Neural cell (in vitro differentiated cells): ENCODE data around the gene MED27.

Source experiments
- EZH2 ChIP-seq: fragments of 200-600, 300-800 bp; shearing (Covaris generic), sonication (generic); IDR thresholded peaks from 2 replicates; pipeline ENCODE4 v1.6.1; 2014; ENCODE audit warnings: antibody characterized with exemption, low read length, borderline replicate concordance, mild to moderate bottlenecking; ENCODE audit not compliant: insufficient read depth, poor library complexity, severe bottlenecking
- MXI1 ChIP-seq: fragments of 450-650 bp; conservative IDR thresholded peaks from 2 replicates; pipeline ENCODE4 v1.6.1; 2014; ENCODE audit warnings: antibody characterized with exemption, mild to moderate bottlenecking; ENCODE audit not compliant: poor library complexity, severe bottlenecking
- POLR2AphosphoS5 ChIP-seq: IDR thresholded peaks from 2 replicates; pipeline ENCODE4 v1.6.1; 2012
- SMC3 ChIP-seq: fragments of 450-650 bp; conservative IDR thresholded peaks from 2 replicates; pipeline ENCODE4 v1.6.1; 2014; ENCODE audit warnings: antibody characterized with exemption, mild to moderate bottlenecking, moderate library complexity; ENCODE audit not compliant: poor library complexity
- TF ChIP-seq, protein P1 (sequence below): fragments of 450-650 bp; IDR thresholded peaks from 2 replicates; pipeline ENCODE4 v1.5.1; 2014; ENCODE audit warnings: antibody characterized with exemption, mild to moderate bottlenecking, moderate library complexity; ENCODE audit not compliant: poor library complexity, severe bottlenecking
- TF ChIP-seq, protein P2 (sequence below): IDR thresholded peaks from 2 replicates; pipeline ENCODE4 v1.6.1; 2012; ENCODE audit warnings: borderline replicate concordance

DNA sequence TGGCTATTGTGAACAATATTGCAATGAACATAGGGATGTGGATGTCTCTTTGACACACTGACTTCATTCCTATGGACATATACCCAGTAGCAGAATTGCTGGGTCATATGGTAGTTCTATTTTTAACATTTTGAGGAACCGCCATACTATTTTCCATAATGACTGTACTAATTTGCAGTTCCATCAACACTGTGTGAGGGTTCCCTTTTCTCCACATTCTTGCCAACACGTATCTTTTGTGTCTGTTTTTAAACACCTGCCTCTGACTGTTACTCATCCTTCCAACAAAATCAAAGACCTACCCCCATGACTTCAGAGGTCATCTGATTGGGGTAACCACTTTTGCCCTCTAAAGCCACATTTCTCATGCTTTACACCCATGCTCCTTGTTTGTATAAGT, 133.5 kb downstream of the MED27 start:
- TF ChIP-seq, protein P1, sequence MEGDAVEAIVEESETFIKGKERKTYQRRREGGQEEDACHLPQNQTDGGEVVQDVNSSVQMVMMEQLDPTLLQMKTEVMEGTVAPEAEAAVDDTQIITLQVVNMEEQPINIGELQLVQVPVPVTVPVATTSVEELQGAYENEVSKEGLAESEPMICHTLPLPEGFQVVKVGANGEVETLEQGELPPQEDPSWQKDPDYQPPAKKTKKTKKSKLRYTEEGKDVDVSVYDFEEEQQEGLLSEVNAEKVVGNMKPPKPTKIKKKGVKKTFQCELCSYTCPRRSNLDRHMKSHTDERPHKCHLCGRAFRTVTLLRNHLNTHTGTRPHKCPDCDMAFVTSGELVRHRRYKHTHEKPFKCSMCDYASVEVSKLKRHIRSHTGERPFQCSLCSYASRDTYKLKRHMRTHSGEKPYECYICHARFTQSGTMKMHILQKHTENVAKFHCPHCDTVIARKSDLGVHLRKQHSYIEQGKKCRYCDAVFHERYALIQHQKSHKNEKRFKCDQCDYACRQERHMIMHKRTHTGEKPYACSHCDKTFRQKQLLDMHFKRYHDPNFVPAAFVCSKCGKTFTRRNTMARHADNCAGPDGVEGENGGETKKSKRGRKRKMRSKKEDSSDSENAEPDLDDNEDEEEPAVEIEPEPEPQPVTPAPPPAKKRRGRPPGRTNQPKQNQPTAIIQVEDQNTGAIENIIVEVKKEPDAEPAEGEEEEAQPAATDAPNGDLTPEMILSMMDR: no peak
- TF ChIP-seq, protein P2, sequence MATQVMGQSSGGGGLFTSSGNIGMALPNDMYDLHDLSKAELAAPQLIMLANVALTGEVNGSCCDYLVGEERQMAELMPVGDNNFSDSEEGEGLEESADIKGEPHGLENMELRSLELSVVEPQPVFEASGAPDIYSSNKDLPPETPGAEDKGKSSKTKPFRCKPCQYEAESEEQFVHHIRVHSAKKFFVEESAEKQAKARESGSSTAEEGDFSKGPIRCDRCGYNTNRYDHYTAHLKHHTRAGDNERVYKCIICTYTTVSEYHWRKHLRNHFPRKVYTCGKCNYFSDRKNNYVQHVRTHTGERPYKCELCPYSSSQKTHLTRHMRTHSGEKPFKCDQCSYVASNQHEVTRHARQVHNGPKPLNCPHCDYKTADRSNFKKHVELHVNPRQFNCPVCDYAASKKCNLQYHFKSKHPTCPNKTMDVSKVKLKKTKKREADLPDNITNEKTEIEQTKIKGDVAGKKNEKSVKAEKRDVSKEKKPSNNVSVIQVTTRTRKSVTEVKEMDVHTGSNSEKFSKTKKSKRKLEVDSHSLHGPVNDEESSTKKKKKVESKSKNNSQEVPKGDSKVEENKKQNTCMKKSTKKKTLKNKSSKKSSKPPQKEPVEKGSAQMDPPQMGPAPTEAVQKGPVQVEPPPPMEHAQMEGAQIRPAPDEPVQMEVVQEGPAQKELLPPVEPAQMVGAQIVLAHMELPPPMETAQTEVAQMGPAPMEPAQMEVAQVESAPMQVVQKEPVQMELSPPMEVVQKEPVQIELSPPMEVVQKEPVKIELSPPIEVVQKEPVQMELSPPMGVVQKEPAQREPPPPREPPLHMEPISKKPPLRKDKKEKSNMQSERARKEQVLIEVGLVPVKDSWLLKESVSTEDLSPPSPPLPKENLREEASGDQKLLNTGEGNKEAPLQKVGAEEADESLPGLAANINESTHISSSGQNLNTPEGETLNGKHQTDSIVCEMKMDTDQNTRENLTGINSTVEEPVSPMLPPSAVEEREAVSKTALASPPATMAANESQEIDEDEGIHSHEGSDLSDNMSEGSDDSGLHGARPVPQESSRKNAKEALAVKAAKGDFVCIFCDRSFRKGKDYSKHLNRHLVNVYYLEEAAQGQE: no peak
- no peak for TF ChIP-seq POLR2AphosphoS5
- no peak for TF ChIP-seq MXI1
- no peak for TF ChIP-seq SMC3
- TF ChIP-seq EZH2: no peak
